Measurements from ENCODE around the gene IFI27.
A peak's percentile ranks its signal among the peaks of the same experiment; 100 is the strongest.
"Not testable (repeated sequence)": the region's sequence is repeated elsewhere in the genome, so short reads cannot be mapped to it uniquely, and the experiment has no call there.

IFI27 gene

DNA sequence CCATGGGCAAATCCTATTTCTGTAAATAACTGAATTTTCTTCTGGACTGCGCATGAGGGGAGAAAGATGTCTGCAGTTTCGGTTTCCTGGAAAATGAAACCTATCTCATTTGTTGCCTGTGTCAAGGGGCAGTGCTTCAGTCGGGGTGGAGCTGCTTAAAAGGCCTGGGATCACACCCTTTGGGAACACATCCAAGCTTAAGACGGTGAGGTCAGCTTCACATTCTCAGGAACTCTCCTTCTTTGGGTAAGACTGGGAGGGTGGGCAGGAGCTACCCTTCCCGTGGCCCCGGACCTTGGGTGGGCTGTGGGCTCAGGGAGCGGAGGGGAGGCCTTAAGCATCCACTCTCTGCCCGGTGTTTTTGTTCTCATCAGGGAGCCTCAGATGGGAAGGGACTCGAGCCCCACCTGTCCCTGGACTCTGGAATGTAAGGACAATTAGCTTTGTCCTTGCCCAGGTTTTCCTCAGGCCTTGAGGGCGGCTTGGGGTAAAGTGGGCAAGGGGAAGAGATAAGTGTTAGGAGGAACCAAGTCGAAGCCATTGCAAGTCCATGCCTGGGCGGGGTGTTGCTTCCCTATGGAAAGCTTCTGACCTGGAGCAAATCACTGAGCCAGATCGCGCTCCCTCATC, at the start of gene IFI27:
IFI27 (plus strand) TSS at position 185 of the 630 bp plus-strand sequence.
- H3K9me3 ChIP-seq (ENCODE audit: control insufficient read depth, insufficient read depth, low read length) = no peaks in the 10 kb centered on the region
- no peaks in the 10 kb centered on the region for H3K27me3 ChIP-seq (ENCODE audit: control insufficient read depth, insufficient read depth, low read length)
- no peaks in the 10 kb centered on the region for H3K36me3 ChIP-seq (ENCODE audit: control insufficient read depth, insufficient read depth, low read length)
- no peak within 1 kb of the TSS for H3K4me3 ChIP-seq (ENCODE audit: low read length)
- no peaks in the 10 kb centered on the region for H3K4me1 ChIP-seq (ENCODE audit: control insufficient read depth, insufficient read depth, low read length)
- WGBS (ENCODE audit: insufficient coverage, insufficient read length) = no CpG with 5 or more reads among the region's 14 CpGs
- H3K27ac ChIP-seq (ENCODE audit: low read length) = no peak within 1 kb of the TSS
- no peak for DNase-seq (ENCODE audit: low read depth, low spot score)

- H3K4me1 ChIP-seq (ENCODE audit: control insufficient read depth, insufficient read depth, low read length) = no peaks in the 10 kb centered on the region; the same call in 1 of the 2 replicates
- no peak overlapping the region for H3K27ac ChIP-seq (ENCODE audit: low read length)
- no peaks in the 10 kb centered on the region; the same call in 1 of the 2 replicates for H3K27me3 ChIP-seq (ENCODE audit: control insufficient read depth, insufficient read depth, low read length)
- WGBS (ENCODE audit: insufficient coverage, insufficient read length) = no CpG with 5 or more reads among the region's 9 CpGs
- no peak overlapping the region for H3K4me3 ChIP-seq (ENCODE audit: low read length)
- no peaks in the 10 kb centered on the region for H3K9me3 ChIP-seq (ENCODE audit: control insufficient read depth, insufficient read depth, low read length)
- no peak for DNase-seq (ENCODE audit: low read depth, low spot score)
- peaks cover 27% of the 10 kb centered on the region for H3K36me3 ChIP-seq (ENCODE audit: control insufficient read depth, insufficient read depth, low read length)
These were observed 48.1 kb upstream of the IFI27 start for GRCh38 chr14:94062344-94062940.

GRCh38 chr14:94066089-94066676, 44.4 kb upstream of the IFI27 start:
- Histone ChIP-seq H3K4me1 (ENCODE audit: control insufficient read depth, insufficient read depth, low read length) (no peaks in the 10 kb centered on the region; the same call in 1 of the 2 replicates), H3K36me3 (ENCODE audit: control insufficient read depth, insufficient read depth, low read length) (peaks cover 4% of the 10 kb centered on the region; the same call in 1 of the 2 replicates), H3K4me3 (ENCODE audit: low read length) (no peak overlapping the region), H3K9me3 (ENCODE audit: control insufficient read depth, insufficient read depth, low read length) (no peaks in the 10 kb centered on the region), H3K27ac (ENCODE audit: low read length) (no peak overlapping the region), H3K27me3 (ENCODE audit: control insufficient read depth, insufficient read depth, low read length) (no peaks in the 10 kb centered on the region)
- DNase-seq (ENCODE audit: low read depth, low spot score) = no peak
- WGBS (ENCODE audit: insufficient coverage, insufficient read length) = no CpG with 5 or more reads among the region's 8 CpGs

DNA sequence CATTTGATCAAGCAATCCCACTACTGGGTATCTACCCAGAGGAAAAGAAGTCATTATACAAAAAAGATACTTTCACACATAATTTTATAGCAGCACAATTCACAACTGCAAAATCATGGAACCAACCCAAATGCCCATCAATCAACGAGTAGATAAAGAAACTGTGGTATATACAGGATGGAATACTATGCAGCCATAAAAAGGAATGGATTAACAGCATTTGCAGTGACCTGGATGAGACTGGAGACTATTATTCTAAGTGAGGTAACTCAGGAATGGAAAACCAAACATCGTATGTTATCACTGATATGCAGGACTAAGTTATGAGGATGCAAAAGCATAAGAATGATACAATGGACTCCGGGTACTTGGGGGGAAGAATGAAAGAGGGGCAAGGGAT, 38.5 kb upstream of the IFI27 start:
- H3K27me3 ChIP-seq (ENCODE audit: control insufficient read depth, insufficient read depth, low read length); H3K4me3 ChIP-seq (ENCODE audit: low read length); H3K9me3 ChIP-seq (ENCODE audit: control insufficient read depth, insufficient read depth, low read length); H3K27ac ChIP-seq (ENCODE audit: low read length); H3K4me1 ChIP-seq (ENCODE audit: control insufficient read depth, insufficient read depth, low read length); H3K36me3 ChIP-seq (ENCODE audit: control insufficient read depth, insufficient read depth, low read length); DNase-seq (ENCODE audit: low read depth, low spot score): not testable (repeated sequence)
- no CpG with 5 or more reads among the region's 3 CpGs for WGBS (ENCODE audit: insufficient coverage, insufficient read length)

- no peak for DNase-seq (ENCODE audit: low read depth, low spot score)
- H3K4me1 ChIP-seq (ENCODE audit: control insufficient read depth, insufficient read depth, low read length) = 0 out of 2 replicates have a peak, but pooled peaks cover 1% of the 10 kb centered on the region
- no peak overlapping the region for H3K4me3 ChIP-seq (ENCODE audit: low read length)
- WGBS (ENCODE audit: insufficient coverage, insufficient read length) = 100% methylated on average over 2 of the region's 3 CpGs
- no peaks in the 10 kb centered on the region for H3K9me3 ChIP-seq (ENCODE audit: control insufficient read depth, insufficient read depth, low read length)
- H3K36me3 ChIP-seq (ENCODE audit: control insufficient read depth, insufficient read depth, low read length) = peaks cover 7% of the 10 kb centered on the region; the same call in 1 of the 2 replicates
- no peaks in the 10 kb centered on the region for H3K27me3 ChIP-seq (ENCODE audit: control insufficient read depth, insufficient read depth, low read length)
- no peak overlapping the region for H3K27ac ChIP-seq (ENCODE audit: low read length)
These were observed 36.0 kb upstream of the IFI27 start for GRCh38 chr14:94074534-94074933.

GRCh38 chr14:94075008-94075407, 35.5 kb upstream of the IFI27 start:
- no peak for DNase-seq (ENCODE audit: low read depth, low spot score)
- WGBS (ENCODE audit: insufficient coverage, insufficient read length) = no CpG with 5 or more reads among the region's 2 CpGs
- 0 out of 2 replicates have a peak, but pooled peaks cover 1% of the 10 kb centered on the region for H3K4me1 ChIP-seq (ENCODE audit: control insufficient read depth, insufficient read depth, low read length)
- H3K27ac ChIP-seq (ENCODE audit: low read length) = no peak overlapping the region
- H3K9me3 ChIP-seq (ENCODE audit: control insufficient read depth, insufficient read depth, low read length) = no peaks in the 10 kb centered on the region
- H3K27me3 ChIP-seq (ENCODE audit: control insufficient read depth, insufficient read depth, low read length) = no peaks in the 10 kb centered on the region
- no peak overlapping the region for H3K4me3 ChIP-seq (ENCODE audit: low read length)
- peaks cover 7% of the 10 kb centered on the region; the same call in 1 of the 2 replicates for H3K36me3 ChIP-seq (ENCODE audit: control insufficient read depth, insufficient read depth, low read length)

- DNase-seq (ENCODE audit: low read depth, low spot score) = no peak
- no peak overlapping the region for H3K27ac ChIP-seq (ENCODE audit: low read length)
- no CpG with 5 or more reads among the region's 7 CpGs for WGBS (ENCODE audit: insufficient coverage, insufficient read length)
- H3K4me3 ChIP-seq (ENCODE audit: low read length) = no peak overlapping the region
- peaks cover 7% of the 10 kb centered on the region; the same call in 1 of the 2 replicates for H3K36me3 ChIP-seq (ENCODE audit: control insufficient read depth, insufficient read depth, low read length)
- H3K9me3 ChIP-seq (ENCODE audit: control insufficient read depth, insufficient read depth, low read length) = no peaks in the 10 kb centered on the region
- H3K27me3 ChIP-seq (ENCODE audit: control insufficient read depth, insufficient read depth, low read length) = no peaks in the 10 kb centered on the region
- H3K4me1 ChIP-seq (ENCODE audit: control insufficient read depth, insufficient read depth, low read length) = 0 out of 2 replicates have a peak, but pooled peaks cover 1% of the 10 kb centered on the region
These were observed 33.3 kb upstream of the IFI27 start for GRCh38 chr14:94077111-94077821.

- no CpG with 5 or more reads among the region's 5 CpGs for WGBS (ENCODE audit: insufficient coverage, insufficient read length)
- peaks cover 7% of the 10 kb centered on the region; the same call in 1 of the 2 replicates for H3K36me3 ChIP-seq (ENCODE audit: control insufficient read depth, insufficient read depth, low read length)
- H3K4me1 ChIP-seq (ENCODE audit: control insufficient read depth, insufficient read depth, low read length) = 0 out of 2 replicates have a peak, but pooled peaks cover 1% of the 10 kb centered on the region
- H3K27ac ChIP-seq (ENCODE audit: low read length) = no peak overlapping the region
- H3K4me3 ChIP-seq (ENCODE audit: low read length) = no peak overlapping the region
- no peak for DNase-seq (ENCODE audit: low read depth, low spot score)
- H3K9me3 ChIP-seq (ENCODE audit: control insufficient read depth, insufficient read depth, low read length) = no peaks in the 10 kb centered on the region
- no peaks in the 10 kb centered on the region for H3K27me3 ChIP-seq (ENCODE audit: control insufficient read depth, insufficient read depth, low read length)
These were observed 32.7 kb upstream of the IFI27 start for GRCh38 chr14:94077823-94078222.

- Histone ChIP-seq H3K4me3 (ENCODE audit: low read length) (peak overlapping the region; percentile 89; the same call in 1 of the 2 replicates), H3K27ac (ENCODE audit: low read length) (no peak overlapping the region), H3K9me3 (ENCODE audit: control insufficient read depth, insufficient read depth, low read length) (no peaks in the 10 kb centered on the region), H3K4me1 (ENCODE audit: control insufficient read depth, insufficient read depth, low read length) (0 out of 2 replicates have a peak, but pooled peaks cover 1% of the 10 kb centered on the region), H3K36me3 (ENCODE audit: control insufficient read depth, insufficient read depth, low read length) (peaks cover 7% of the 10 kb centered on the region; the same call in 1 of the 2 replicates), H3K27me3 (ENCODE audit: control insufficient read depth, insufficient read depth, low read length) (no peaks in the 10 kb centered on the region)
- no peak for DNase-seq (ENCODE audit: low read depth, low spot score)
- WGBS (ENCODE audit: insufficient coverage, insufficient read length) = no CpG with 5 or more reads among the region's 15 CpGs
These were observed 30.5 kb upstream of the IFI27 start for GRCh38 chr14:94079891-94080620.
